Tibial nerve (tissue), 3 donors: ENCODE measurements around the gene COPS9.

ENCODE experiments used
- CTCF ChIP-seq, 5 experiments: fragments of 200-600 bp in 3 of 5; fragments of 450-650 bp in 2 of 5; sonication (generic) in 3 of 5; IDR thresholded peaks; one replicate each; pipeline ENCODE4 v1.5.1; 2016 to 2019; ENCODE audit warnings: antibody characterized with exemption in 5 of 5, mild to moderate bottlenecking in 3 of 5, moderate library complexity in 2 of 5
- POLR2A ChIP-seq, 2 donors: fragments of 450-650 bp; IDR thresholded peaks; one replicate each; pipeline ENCODE4 v1.6.1; 2017; ENCODE audit warnings: antibody characterized with exemption in 2 of 2, mild to moderate bottlenecking in 2 of 2, moderate library complexity in 2 of 2

GRCh38 chr2:240131296-240131695 is 4.8 kb downstream of the COPS9 start:
- TF ChIP-seq CTCF (IDR thresholded peaks at IDR 0.05) (no peak), POLR2A (IDR thresholded peaks at IDR 0.05) (no peak)
